GM18526 (cell line): ENCODE data around the gene SEPTIN1.

ENCODE experiments used
- POLR2A ChIP-seq: IDR thresholded peaks from 3 replicates; pipeline ENCODE4 v1.6.1; 2011; ENCODE audit not compliant: insufficient read length; ENCODE audit errors: extremely low read depth

SEPTIN1 gene

DNA sequence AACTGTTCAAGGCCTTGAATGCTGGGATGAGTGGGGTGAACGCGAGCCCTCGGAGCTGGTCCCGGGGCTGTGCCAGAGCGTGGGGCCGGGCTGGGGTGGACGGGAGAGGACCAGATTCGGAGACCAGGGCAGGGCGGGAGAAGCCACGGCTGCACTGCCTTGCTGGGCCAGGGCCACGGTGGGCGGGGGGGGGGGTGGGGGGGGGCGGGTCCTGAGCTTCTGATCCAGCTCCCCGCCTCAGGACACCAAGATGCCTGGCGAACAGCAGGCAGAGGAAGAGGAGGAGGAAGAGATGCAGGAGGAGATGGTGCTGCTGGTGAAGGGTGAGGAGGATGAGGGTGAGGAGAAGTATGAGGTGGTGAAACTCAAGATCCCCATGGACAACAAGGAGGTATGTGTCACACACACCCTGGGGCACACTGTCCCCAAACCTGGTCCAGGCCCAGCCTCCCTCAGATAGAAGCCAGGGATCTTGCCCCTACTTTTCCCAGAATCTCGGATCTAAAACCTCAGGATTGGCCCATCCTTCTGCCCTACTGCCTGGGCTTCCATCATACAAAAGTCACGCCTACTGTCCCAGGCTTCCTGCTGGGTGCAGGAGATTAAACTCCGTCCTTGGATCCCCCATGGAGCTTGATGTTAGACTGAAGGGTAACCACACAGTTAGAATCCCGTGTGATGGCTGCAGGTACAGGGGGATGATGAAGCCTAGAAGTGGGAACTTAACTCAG lies 25.6 kb upstream of the SEPTIN1 start:
- no peak for TF ChIP-seq POLR2A

DNA sequence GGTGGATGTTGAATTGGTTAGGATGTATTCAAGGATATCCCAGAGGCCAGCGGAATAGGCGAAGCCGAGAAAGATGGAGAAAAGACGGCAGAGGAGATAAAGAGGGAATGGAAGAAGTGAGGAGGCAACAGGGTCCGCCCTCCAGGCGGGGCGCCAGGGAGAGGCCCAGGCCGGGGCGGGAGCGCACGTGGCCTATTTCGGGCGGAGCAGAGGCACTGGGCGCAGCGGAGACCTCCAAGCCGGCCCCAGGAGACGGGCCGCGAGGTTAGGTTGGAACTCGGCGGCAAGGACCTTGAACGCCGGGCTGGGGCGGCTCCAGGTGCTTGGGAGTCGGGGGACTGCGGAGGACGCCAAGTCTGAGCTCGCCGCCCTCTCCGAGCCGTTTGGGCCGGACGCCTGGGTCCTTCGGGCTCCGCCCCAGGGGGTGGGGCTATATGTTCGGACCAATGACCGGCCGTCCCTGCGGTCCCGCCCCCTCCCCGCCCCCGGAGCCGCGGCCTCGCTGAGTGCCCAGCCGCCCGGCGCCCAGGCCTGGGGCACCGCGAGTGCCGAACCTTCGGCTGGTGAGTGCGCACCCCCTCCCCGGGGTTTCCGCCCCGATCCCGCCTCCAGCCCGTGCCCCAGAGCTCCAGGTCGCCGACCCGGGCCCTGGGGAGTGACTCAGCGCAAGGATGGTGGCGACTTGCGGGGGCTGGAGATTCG lies 24.9 kb upstream of the SEPTIN1 start, which contains the start of gene ZNF771:
TSS of gene ZNF771 (plus strand) at position 505 of the 702 bp plus-strand sequence. CDS start 448 bp downstream, outside the sequence.
- TF ChIP-seq POLR2A: peak; percentile 60

DNA sequence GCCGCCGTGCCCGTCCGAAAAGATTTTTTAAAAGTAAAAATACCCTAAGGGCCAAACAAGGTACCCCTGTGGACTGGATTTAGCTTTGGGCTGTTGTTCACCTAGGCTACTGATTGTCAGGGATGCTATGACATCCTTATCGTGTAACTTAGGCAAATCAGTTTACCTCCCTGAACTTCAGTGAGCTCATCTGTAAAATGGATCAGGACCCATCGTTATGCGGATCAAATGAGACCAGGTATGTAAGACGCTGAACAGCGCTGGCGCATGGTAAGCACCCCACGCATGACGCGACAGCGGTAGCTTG lies 24.4 kb upstream of the SEPTIN1 start:
- TF ChIP-seq POLR2A: no peak

DNA sequence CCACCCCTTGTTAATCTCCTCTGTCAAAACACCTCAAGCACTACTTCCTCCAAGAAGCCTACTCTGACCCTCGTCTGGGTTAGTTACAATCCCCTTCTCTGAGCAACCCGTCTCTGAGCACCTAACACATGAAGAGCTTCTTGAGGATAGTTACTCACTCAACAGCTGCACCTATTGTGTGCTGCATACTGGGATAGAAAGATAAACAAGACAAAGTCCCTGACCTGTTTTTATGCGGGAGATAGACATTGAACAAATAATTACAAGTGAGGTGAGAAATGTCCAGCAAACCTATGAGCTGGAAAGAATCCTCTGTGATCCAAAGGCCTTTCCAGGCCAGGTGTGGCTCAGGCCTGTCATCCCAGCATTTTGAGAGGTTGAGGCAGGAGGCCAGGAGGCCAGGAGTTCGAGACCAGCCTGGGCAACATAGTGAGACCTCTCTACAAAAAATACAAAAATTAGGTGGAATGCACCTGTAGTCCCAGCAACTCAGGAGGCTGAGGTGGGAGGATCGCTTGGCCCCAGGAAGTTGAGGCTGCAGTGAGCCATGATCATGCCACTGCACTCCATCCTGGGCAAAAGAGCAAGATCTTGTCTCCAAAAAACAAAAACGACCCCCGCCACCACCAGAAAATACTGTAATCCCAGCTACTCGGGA lies 19.5 kb upstream of the SEPTIN1 start:
- TF ChIP-seq POLR2A: no peak

DNA sequence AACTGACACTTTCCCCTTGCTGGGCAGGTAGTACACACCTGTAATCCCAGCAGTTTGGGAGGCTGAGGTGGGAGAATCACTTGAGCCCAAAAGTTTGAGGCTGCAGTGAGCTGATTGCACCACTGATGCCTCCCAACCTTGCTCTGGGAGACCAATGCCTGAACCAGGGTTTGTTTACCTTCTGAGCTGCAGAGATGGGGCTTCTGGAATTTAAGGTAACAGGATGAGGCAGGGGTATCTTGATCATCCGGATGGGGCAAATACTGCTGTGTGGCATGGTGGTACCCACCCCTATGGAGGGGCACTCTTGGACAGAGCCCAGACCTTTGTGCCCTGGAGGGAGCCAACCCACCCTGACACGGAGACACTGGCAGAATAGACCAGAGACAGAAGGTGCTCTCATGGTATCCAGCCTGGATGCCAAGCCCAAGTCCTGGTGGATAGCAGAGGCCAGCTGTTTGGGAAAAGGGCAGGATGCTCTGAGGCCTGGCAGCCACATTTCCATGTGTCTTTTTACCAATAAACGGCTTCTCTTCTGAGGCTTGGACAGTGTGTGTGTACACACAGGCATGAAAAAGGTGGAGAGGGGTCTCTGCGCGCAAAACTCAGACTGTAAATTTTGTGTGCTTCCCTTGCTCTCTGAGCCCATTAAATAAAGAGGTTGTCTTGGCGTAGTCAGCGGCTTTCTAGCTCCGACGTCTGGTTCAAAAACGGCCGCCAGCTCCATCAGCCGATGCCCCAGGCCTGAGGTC lies 17.2 kb upstream of the SEPTIN1 start:
- TF ChIP-seq POLR2A: no peak

DNA sequence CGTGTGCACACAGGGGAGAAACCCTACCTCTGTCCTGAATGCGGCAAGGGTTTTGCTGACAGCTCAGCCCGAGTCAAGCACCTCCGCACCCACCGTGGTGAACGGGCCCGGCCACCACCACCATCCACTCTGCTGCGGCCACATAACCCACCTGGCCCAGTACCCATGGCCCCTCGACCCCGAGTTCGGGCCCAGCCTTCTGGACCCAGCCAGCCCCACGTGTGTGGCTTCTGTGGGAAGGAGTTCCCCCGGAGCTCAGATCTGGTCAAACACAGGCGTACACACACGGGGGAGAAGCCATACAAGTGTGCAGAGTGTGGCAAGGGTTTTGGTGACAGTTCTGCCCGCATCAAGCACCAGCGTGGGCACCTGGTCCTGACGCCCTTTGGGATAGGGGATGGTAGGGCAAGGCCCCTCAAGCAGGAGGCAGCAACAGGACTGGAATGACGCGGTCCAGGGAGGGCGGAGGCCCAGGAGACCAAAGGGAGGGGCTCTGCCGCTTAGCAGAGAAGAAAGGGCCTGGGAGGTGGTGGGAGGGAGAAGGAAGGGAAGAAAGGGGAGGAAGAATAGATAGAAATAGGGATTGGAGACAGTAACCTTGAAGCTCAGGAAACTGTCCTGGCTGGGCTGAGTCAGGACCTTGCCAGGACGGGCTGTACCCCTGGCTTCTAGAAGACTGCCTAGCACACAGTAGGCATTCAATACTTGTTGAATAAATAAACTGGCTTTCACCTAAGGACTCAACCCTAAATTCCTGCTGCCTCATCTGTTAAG lies 16.5 kb upstream of the SEPTIN1 start:
- TF ChIP-seq POLR2A: no peak

DNA sequence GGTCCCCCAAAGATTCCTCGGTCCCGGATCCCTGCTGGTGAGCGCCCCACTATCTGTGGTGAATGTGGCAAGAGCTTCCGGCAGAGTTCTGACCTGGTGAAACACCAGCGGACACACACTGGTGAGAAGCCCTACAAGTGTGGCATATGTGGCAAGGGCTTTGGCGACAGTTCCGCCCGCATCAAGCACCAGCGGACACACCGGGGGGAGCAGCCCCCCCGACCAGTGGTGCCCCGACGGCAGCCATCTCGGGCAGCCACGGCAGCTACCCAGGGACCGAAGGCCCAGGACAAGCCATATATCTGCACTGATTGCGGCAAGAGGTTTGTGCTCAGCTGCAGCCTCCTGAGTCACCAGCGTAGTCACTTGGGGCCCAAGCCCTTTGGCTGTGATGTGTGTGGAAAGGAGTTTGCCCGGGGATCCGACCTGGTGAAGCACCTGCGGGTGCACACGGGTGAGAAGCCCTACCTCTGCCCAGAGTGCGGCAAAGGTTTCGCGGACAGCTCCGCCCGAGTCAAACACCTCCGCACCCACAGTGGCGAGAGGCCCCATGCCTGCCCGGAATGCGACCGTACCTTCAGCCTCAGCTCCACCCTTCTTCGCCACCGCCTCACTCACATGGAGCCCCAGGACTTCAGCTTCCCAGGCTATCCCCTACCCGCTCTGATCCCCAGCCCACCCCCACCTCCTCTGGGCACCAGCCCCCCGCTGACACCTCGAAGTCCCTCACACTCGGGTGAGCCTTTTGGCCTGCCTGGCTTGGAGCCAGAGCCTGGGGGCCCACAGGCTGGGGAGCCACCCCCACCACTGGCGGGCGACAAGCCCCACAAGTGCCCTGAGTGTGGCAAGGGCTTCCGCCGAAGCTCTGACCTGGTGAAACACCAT lies 15.7 kb upstream of the SEPTIN1 start:
- no peak for TF ChIP-seq POLR2A

DNA sequence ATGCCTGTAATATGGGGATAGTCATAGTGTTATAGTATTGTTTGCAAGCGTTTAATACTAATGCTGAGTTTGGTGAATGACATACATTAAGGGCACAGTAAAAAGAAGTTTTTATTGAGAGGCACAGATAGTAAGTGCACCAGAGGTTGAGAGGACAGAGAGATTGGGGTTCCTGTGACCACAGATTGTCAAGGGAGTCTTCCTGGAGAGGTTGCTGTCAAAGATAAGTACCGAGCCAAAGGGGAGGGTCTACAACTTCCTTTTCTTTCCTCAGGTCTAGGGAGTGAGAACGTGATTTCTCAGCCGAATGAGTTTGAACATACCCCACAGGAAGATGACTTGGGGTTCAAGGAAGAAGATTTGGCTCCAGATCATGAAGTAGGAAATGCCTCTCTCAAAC lies 14.7 kb upstream of the SEPTIN1 start:
- TF ChIP-seq POLR2A: no peak

DNA sequence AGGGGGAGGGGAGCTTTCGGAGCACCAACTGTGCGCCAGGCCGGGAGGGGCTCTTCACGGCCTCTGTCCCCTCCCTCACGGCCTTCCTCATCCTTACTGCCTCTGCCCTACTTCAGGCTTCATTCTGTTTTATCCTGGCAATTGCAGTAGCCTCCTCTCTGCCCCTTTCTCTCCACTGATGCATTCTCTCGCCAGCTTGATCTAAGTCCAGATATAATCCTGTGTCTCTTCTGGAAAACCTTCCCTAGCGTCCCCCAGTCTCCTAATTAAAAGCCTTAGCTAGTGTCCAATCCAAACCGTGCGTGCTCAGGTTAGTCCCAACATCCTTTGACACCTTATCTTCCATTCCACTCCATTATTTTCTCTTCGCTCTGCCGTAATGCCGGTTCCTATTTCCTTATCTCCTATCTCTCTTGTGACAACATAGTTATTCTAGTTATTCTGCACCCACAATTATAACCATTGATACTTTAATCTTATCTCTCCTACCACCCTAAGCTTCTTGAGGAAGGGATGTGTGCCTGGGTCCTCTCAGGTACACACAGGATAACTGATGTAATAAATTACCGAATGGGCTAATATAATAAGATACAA lies 13.7 kb upstream of the SEPTIN1 start:
- TF ChIP-seq POLR2A: no peak

DNA sequence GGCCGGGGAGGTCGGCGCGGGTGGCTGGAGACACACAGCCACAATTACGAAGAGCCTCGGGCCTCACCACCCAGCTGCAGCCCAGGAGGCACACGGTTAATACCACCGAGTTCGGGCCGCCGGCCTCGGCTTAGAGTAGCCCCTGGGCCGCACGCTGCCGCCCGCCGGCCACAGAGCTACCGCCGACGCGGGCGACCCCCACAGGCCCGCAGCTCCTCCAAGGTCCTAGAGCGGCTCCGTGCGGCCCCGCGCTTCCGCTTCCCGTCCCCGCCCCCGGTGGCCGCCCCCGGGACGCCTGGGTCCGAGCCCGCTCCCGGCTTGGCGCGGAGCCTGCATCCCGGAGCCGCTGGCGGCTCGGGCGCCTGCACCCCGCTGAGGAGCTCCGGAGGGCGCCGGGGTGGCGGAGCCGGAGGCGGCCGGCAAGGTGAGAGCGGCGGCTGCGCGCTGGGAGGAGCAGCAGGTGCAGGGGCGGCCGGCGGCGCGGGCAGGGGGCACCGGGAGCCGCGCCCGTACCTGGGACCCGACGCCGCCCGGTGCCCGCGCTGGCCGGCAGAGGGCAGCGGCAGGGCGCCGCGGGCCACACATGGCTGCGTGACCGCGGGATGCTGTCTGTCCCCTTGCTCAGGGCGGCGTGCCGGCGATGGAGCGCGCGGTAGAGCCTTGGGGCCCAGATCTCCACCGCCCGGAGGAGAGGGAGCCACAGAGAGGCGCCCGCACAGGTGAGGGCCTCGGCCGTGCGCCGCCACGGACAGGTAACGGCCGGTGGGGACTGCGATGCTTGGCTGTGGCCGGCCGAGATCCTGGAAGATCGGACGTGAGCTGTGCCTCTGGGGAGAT lies 13.0 kb upstream of the SEPTIN1 start, which contains the start of gene ZNF48:
TSS of gene ZNF48 (plus strand) at position 266 of the 837 bp plus-strand sequence. CDS start at position 641, 375 bp downstream.
- peak; percentile 62 for TF ChIP-seq POLR2A

DNA sequence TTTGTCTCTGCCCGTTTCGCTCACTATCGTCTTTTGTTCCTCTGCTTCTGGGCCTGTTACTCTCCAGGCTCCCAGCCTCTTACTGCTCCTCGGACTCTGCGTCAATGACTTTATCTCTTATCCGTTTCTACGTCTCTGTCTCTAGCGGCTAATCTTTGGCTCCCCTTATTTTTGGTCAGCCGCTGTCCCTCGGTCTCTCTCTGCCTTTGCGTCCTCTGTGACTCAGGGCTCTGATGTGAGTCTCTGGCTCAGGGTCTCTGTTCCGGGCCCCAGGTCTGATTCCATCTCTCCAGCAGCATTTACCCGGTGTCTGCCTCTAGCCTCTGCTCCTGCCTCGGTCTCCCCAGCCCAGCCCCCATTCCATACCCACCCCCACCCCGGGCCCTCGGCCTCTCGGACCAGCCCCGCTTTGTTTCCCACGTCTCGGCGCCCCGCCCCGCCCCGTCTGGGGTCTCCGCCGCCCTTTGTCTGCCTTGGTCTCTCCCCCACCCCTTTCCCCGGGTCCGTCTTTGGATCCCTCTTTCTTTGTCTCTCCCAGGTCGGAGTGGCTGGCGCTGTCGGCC lies 12.3 kb upstream of the SEPTIN1 start:
- no peak for TF ChIP-seq POLR2A

DNA sequence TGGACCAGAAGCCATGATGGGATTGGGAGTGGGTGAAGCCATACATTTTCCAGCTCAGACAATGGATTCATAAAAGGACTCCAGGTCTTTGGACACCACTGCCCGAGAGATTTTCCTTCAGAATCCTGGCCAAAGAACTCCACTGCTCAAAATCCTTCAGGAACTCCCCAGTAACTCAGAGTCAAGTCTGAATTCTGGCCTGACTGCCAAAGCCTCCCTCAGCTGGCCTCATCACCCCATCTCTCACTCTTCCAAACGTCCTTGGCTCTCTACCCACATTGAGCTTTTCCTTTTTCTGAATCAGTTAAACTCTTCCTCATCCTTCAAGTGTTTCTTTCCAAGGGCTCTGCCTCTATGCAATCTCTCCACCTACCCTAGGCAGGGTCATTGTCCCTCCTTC lies 1.2 kb upstream of the SEPTIN1 start:
- TF ChIP-seq POLR2A: no peak
